ENCODE data around the gene TCF21.
"Not testable (repeated sequence)": the region's sequence is repeated elsewhere in the genome, so short reads cannot be mapped to it uniquely, and the experiment has no call there.

The TCF21 gene

DNA sequence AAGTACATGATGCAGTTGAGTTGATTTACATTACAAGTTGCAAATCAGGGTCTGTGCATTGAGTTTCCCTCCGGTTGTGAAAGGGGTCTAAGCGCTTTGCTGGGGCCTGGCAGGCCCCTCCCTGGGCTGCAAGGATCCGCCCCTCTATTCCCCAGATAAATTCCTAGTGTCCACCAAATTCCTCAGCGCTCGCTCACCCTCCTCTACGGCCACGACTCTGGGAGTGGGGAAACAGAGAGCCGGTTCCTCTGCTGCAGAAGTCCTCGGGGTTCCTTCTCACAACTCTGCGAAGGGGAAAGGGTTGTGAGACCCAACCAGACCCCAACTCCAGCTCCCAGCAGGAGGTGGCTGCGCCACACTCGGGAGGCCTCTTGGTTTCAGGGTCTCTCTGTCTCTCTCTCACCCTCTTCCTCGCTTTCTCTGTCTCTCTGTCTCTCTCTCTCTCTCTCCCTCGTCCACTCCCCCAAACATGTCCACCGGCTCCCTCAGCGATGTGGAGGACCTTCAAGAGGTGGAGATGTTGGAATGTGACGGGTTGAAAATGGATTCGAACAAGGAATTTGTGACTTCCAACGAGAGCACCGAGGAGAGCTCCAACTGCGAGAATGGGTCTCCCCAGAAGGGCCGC lies at the start of gene TCF21:
Gene TCF21 (plus strand): TSS at position 185 of the 628 bp plus-strand sequence. CDS start 285 bp downstream, at position 470.
- no peak for DNase-seq (ENCODE audit: low read depth in 2 of 2)

DNA sequence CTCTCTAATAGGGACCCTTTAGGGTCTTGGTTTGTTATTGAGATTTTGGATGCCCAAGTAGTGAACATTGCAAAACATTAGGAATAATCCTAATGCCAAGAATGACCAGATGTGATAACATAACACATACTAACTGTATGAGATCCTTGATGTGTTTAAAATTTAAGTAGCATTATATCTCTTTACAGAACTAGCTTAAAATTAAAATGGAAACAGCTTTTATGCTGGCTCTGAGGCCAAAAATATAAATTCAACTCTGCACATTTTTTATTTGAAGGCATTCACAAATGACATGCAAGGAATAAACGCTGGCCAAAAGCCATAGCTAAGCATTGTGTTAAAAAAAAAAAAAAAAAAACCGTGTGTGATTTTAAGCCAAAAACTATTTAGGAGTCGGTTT lies 47.7 kb upstream of the TCF21 start:
- no peak for DNase-seq (ENCODE audit: low read depth in 2 of 2)

DNA sequence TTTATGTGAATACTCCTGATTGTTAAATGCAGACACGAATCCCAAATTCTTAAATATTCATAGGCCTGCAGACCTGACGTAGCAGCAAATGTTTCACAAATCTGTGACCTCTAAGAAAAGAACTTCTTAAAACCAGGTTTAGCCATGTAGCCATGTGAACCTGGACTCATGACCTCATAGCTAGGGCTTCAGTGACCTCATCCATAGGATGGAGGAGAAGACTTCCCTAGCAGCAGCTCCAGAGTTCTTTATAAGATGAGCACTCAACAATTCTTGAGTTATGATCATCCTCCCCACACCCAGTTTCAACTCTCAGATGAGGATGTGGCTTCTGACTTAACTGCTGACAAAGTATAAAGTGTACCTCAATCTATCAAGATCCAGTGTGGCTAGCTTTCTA lies 45.8 kb upstream of the TCF21 start:
- DNase-seq (ENCODE audit: low read depth in 2 of 2) = no peak

DNA sequence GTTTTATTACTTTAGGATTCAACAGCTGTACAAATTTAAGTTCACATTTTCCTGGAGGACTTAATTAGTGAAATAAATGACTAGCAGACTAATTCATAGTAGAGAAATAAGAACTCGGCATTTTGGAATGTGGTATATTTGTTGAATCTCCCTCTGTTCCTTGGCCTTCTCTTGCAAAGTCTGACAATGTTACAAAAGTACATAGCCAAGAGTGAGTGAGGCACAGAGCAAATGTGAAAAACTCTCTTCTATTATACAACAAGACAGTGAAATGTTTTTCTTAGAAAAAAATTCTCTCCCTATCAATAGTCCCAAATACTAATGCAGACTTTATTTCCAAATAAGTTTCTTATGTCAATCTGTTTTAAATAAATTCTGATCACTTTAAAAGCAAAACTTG lies 44.2 kb upstream of the TCF21 start:
- DNase-seq (ENCODE audit: low read depth in 2 of 2) = no peak

DNA sequence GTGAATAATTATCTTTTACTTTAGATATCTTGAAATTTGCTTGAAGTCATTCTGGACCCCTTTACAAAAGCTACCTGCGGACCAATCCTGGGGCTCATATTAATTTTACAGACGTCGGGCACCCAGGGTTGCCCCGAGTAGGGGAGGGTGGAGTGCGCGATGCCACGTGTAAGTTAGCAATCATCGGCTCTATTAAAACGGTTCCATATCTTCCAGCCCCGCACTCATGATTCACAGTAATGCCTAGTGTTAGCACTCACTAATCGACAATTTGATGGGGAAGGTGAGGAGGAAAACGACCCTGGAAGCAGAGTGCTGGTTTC lies 34.9 kb upstream of the TCF21 start:
- DNase-seq (ENCODE audit: low read depth in 2 of 2) = no peak

DNA sequence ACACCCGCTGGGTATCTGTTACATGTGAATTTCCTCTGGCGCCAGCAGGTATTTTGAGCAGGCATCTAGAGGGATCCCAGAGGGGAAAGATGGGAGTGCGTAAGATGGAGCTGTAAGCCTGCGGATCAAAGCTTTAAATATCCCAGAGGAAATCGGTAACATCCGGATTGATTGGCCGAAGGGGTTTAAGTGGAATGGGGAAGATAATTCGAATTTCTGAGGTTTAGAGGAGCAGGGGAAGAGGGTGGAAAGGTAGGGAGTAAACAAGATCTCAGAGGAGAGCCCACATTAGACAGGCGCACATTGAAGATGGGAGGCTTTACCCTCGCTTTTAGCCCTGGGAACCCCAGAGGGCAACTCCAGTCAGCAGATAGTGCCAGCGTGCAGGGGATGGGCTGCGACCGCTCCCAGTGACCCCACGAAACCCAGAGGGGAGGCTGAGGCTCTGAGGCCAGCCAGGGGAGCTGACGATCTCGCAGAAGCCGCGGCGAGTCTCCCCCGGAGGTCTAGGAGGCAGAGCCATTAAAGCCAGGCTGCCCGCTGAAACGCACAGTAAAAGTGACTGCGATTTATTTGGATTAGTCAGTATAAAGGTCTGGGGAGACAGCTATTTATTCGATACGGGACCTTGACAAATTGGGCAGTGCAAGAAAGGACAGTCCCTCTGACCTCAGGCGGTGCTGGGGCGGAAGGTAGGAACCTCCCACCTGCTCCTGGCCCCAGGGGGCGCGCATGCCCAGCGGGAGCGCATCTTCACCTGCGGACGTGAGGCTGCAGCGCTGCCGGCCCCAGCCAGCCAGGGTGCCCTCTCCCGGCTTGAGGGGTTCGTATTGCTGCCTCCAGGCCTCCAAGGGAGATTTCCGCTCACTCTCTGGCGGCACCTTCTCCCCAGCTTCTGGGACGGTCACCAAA lies 34.3 kb upstream of the TCF21 start:
- DNase-seq (ENCODE audit: low read depth in 2 of 2) = no peak

DNA sequence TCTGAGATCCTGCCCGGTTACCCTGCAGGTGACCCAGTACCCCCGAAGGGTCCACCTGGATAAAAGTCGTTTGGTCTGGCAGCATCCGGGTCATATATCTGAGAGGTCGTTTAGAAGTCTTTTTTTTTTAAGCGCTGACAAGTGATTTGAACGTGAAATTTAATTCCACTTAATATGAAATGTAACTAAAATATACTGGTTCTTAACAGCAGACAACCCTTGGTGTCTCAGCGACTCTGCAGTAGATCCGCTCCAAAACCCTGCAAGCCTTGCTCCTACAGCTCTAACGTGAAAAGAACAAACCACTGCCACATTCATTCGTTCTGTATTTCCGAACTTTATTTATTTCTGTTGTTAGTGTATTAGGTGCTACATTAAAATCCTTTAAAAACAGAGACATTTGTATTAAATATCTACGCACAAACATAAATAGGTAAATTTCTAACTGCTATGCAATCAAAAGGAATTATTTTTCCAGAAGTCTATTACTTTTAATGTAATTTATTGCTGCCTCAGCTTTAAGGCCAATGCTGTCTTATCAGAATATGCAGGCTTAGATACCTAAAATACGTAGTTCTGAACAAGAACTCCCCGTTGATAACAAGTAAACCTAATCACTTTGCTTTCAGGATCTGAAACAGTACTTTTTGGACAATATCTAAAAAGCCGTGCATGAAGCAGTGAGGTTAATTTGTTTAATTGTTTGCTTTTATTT lies 33.5 kb upstream of the TCF21 start:
- DNase-seq (ENCODE audit: low read depth in 2 of 2) = no peak

DNA sequence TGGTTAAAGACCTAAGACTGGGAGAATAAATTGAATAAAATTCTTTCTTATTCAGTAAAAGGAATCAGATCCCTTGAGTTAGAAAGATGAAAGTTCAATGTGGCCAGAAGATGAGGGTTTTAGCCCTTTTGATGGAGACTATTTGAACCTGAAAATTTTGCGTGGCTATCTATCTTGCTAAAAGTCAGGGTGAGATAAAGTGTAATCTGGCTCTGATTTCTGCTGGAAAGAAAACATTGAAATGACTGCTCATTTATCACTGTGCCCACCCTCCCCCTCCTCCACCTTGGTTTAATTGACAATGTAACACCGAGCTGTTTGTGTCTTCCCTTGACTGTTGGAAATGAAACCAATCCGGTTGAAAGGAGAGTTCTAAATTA lies 32.9 kb upstream of the TCF21 start:
- DNase-seq (ENCODE audit: low read depth in 2 of 2) = no peak

DNA sequence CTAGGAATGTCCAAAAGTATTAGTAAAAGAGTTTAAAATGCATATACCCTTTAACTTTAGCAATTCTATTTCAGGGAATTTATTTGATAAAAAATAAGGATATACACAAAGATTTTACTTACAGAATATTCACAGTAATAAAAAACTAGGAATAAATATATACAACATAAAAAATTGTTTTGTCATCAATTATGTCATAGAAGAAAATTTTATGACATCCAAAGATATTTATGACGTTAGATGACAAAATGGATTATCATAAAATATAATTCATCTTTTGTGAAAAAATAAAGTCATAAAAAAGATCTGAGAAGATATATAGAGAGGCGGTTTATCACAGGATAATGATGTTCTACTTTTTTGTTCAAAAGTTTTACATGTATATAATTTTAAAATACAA lies 32.0 kb upstream of the TCF21 start:
- DNase-seq (ENCODE audit: low read depth in 2 of 2) = no peak

DNA sequence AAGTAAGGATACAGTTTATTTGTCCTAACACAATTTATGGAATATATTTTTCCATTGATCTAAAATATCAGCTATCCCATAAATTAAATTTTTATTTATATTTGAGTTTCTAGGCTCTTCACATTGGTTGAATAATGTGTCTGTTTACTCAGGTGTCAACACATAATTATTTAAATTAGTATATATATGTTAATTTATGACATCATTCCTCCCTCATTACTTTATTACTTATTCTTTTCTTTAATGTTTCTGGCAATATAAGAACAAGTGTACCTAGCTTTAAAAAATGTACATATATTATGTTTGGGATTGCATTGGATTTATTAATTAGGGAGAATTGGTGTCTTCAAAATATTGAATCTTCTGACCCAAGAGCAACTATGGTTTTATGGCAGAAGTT lies 31.2 kb upstream of the TCF21 start:
- DNase-seq (ENCODE audit: low read depth in 2 of 2) = no peak

DNA sequence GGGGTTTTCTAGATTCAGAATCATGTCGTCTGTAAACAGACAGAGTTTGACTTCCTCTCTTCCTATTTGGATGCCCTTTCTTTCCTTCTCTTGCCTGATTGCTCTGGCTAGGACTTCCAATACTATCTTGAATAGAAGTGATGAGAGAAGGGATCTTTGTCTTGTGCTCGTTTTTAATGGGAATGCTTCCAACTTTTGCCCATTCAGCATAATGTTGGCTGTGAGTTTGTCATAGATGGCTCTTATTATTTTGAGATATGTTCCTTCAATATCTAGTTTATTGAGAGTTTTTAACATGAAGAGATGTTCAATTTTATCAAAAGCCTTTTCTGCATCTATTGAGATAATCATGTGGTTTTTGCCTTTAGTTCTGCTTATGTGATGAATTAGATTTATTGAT lies 27.6 kb upstream of the TCF21 start:
- DNase-seq (ENCODE audit: low read depth in 2 of 2) = not testable (repeated sequence)

DNA sequence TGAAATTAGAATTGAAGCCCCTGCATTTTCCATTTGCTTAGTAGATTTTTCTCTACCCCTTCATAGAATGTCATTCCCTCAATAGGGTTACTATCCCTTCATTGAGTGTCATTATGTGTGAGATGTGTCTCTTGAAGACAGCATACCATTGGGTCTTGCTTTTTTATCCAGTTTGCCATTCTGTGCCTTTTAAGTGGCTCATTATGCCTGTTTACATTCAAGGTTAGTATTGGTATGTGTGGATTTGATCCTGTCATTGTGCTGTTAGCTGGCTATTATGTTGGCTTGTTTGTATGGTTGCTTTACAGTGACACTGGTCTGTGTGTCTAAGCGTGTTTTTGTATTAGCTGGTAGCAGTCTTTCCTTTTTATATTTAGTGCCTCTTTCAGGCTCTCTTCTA lies 25.7 kb upstream of the TCF21 start:
- no peak for DNase-seq (ENCODE audit: low read depth in 2 of 2)

DNA sequence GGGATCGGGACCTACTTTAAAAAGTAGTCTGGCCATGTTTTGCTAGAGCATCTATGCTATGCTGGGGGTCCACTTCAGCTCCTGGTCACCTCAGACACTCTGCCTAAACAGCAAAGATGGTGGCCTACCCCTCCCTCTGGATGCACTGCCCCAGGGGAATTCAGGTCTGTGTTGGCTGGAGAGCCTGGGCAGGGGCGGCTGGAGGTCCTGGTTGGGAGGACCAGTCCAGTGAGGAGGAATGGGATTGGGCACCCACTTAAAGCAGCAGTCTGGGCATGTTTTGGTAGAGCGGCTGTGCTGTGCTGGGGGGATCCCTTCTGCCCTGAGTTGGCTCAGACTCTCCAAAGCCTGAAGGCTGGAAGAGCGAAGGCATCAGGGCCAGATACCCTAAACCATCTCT lies 23.2 kb upstream of the TCF21 start:
- DNase-seq (ENCODE audit: low read depth in 2 of 2) = no peak

DNA sequence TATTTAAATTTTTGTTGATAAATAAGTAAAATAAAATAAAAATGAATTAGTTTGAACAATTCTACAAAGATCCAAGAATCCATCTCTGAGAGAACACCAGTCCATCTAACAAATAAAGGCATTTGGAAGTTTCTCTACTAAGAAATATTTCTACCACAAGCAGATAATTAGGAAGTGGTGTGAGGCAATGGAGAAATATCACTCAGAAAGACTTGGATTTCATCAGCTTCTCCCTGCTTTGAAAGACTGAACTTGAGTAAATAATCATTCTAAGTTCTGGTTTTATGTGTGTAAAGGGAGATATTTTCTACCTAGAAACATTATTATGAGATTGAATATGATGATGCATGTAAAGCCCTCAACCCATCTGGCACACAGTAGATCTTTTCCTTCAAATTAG lies 17.8 kb upstream of the TCF21 start:
- no peak for DNase-seq (ENCODE audit: low read depth in 2 of 2)

DNA sequence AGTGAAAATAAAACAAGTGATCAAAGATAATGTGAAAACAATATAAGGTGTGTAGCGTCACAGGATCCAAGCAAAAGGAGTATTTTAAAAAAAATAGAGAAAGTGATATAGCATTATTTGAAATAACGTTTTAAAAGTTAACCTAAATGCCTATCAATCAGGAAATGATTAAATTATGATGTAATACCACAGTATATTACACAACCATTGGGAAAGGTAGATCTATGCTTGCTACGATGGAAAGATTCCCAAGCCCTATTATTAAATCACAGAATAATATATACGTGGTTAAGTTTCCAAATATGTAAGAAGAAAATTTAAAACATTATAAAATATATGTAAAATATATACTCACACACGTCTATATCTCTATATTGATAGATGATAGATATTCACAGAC lies 15.4 kb upstream of the TCF21 start:
- DNase-seq (ENCODE audit: low read depth in 2 of 2) = no peak

DNA sequence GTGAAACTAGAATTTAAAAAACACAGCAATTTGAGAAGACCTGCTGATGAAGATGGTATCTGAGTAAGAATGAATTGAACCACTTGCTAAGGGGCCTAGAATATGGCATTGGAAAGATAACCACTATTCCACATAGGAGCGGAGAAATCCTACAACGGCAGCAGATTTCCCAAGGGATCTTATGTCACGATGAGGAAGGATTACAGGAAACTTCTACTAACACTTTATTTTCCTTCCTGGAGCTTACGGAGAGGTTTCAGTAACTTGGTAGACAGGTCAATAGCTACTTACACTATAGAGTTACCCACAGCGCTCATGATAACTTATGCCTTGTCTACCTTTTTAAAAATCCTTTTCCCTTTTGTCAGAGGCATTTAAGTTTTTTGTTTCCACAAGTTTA lies 11.8 kb upstream of the TCF21 start:
- no peak for DNase-seq (ENCODE audit: low read depth in 2 of 2)

DNA sequence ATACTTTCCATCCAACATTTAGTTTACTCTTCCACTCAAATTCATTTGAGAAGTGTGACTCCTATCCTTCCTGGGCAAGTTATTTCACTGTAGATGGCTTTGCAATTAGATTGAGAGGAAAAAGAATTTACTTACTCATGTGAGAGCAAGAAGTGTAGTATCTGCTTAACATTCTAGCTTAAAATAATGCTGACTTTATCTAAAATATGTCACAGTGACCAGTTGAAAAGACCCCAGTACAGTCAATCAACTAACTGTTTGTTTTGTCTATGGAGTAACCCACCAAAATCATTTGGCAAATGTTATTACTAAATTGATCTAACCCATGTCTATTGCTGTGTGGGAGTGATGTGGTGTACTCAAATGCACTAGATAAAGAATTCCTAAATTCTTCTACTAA lies 8.9 kb upstream of the TCF21 start:
- DNase-seq (ENCODE audit: low read depth in 2 of 2) = no peak

DNA sequence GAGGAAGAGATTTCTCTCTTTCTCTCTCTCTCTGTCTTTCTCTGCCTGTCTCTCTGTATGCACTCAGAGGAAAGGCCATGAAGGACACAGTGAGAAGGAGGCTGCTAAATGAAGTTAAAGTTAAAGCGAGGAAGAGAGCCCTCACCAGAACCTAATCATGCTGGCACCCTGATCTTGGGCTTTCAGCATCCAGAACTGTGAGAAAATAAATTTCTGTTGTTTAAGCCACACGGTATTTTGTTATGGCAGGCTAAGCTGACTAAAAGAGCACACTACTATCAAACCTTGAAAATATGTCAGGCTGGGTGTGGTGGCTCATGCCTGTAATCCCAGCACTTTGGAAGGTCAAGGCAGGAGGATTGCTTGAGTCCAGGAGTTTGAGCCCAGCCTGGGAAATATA lies 8.0 kb upstream of the TCF21 start:
- DNase-seq (ENCODE audit: low read depth in 2 of 2) = no peak

DNA sequence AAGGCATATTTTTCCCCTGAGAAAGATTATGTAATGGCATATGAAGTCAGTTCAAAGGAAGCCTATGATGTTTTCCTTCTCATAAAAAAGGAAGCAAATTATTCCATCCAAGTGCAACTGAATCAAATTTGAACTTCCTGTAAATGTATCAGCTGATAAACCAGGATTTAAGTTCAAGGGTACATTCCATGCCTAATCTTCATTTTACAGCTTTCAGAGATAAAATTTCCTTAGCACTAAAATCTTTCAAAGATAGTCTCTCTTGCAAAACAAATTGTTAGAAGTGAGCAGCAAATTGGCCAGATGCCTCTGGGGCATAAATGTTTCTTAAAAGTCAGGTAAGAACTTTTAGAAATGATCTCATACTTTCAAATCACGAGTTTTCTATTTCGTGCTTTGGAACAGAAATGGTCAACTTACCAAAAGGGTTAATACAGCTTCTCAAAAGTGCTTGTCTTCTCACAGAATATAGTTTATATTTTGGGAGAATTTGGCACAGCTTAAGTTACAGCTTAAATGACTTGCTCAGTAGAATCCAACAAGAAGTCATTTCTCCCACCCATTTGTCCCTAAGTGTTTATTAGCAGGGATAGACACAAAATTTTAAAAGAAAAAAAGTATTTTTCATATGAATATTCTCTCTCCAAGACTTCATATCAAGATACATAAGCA lies 2.7 kb upstream of the TCF21 start:
- no peak for DNase-seq (ENCODE audit: low read depth in 2 of 2)

DNA sequence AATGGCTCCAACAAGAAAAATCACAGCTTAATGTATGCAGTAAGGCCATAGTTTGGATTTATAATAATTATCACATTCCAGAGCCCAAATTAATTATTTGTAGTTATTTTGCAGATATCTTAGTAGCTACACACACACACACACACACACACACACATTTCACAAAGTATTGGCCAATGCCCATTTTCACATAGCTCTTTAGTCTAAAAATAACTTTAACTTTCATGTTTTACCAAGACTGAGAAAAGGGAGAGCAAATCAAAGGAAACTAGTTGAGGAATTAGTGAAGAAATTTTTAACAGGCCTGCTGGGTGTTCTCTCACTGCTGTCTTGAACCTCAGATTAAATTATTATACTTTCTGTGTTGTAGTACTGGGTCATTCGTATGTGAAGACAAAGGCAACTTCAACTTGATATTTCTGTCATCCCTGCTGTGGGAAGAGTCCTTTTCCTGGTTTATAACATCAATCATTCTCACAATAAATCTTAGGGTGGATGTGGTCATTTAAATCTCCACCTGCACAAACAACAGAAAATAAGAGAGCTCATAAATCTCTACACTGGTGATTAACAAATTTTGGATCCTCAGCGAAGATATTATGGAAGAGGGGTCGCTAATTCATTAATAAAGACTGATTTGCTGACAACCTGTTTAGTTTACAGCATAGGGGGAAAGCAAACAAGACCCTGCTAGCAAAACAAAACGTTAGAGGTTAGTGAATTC lies 1.6 kb upstream of the TCF21 start:
- no peak for DNase-seq (ENCODE audit: low read depth in 2 of 2)

DNA sequence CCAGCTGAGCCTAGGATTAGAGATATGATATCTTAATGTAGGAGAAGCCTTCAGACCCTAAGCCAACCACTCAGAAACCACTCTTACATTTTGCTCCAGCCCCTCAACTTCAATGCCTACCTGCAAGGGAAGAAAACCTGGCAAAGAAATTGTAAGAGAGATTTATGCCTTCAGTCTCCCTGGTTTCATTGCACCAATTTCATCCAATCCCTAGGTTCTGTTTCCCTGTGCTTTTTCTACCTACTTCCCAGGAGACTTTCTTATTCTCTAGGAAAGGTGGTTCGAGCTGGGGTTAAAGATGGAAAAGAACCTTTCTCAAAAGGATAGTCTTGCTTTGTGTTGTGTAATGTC lies 1.1 kb upstream of the TCF21 start:
- DNase-seq (ENCODE audit: low read depth in 2 of 2) = no peak

All from fibroblast of skin of left biceps (primary cell).